HTERT RPE-1 (cell line): Measurements from ENCODE around the gene CPPED1.

Source experiments
- in situ Hi-C: fragments of 300-500 bp; cut with MboI; formaldehyde crosslinking; loops from 4 replicates; pipeline ENCODE4 v1.14.3; 2020; ENCODE audit warnings: low sequenced_read_pairs

Gene CPPED1

DNA sequence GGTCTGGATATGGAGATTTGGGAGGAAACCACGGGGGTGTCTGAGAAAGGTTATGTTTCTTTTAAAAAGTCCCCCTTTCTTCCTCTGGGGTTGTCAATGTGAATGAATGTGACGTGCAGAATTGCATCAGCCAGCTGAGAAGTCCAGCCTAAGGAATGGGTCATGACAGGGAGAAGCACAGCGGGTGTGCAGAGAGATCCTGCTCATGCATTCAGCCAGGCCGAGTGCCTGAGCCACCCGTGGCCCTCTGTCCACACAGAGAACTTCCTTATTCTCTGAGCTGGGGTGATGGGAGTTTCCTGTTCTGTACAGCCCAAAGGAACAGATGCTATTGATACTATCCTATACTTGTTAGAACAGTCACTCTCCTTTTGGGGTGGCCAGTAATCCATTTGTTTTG, 117.9 kb downstream of the CPPED1 start:
- in situ Hi-C loops: no loop called here

DNA sequence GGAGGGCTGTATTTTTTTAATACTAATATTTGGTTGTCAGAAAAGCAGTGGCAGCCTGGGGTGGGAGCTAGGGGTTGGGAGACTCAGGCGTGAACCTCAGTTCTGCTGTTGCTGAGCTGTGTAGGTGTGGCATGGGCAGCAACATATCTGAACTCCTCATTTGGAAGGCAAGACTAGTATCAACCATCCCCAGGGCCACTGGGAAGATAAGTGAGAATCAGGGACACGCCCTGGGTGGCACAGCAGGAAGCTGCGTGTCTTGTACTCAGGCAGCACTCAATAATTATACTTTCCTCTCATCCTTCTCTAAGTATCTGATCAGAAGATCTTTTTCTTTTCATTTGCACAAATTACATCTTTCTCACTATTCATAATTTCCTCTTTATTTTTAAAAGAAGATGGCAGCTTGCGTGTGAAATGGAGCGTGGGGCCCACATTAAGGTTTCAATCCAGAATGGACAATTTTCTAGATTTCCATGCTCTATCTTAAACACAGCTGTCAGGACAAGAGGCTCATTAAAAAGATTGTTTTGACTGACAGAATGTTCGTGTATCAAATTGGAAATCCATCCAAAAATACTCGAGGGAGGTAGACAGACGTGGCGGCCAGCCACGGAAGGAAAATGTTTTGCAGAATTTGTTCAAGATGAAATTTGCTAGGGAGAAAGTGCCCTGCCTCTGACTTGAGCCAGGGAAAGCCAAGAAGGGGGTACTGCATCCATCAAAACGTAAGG, 121.1 kb downstream of the CPPED1 start:
- in situ Hi-C loops: no loop called here

GRCh38 chr16:12681653-12682052, 122.0 kb downstream of the CPPED1 start:
- in situ Hi-C loops: no loop called here

DNA sequence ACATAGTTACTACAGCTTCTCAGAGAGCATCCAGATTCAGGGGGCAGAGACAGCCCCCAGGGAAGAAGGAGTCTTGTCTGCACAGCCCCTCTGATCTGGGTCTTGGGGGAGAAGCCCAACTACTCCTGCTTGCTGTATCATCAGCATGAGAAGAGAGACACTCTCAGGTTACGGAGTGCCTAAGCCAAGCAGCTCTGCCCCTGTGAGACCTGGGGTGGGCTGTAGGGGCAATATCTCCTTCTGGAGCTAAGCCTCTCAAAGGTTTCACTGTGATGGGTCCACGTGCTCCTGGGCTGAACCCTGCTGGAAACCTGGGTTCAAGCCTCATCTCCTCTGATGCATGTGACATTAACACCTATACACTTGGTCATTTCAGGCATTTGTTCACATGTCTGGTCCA, 123.2 kb downstream of the CPPED1 start:
- in situ Hi-C loops: no loop called here

- in situ Hi-C loops: no loop called here
Observed at GRCh38 chr16:12679660-12680272, 123.9 kb downstream of the CPPED1 start.

GRCh38 chr16:12678983-12679382, 124.7 kb downstream of the CPPED1 start:
- in situ Hi-C loops: no loop called here

- in situ Hi-C loops: no loop called here
Observed at GRCh38 chr16:12677502-12677901, 126.2 kb downstream of the CPPED1 start.

GRCh38 chr16:12675852-12676251, 127.8 kb downstream of the CPPED1 start:
- in situ Hi-C loops: no loop called here

DNA sequence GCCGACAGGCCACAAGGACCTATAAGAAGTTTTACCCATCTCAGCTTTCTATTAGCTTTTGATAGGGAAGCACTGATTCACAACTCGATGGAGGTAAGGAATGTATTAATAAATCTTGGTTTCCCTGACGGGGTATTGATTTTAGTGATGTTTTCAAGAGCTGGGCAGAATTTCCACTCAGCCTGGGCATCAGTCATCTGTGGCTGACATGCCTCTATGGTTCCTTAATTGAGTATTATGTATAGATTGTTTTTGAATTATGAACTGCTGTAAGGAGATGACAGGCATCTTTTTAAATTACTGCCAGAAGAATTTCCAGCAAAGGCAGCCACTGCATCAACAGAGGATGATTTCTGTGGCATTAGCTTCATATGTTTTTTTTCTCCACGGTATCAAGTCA, 128.6 kb downstream of the CPPED1 start:
- in situ Hi-C loops: no loop called here

DNA sequence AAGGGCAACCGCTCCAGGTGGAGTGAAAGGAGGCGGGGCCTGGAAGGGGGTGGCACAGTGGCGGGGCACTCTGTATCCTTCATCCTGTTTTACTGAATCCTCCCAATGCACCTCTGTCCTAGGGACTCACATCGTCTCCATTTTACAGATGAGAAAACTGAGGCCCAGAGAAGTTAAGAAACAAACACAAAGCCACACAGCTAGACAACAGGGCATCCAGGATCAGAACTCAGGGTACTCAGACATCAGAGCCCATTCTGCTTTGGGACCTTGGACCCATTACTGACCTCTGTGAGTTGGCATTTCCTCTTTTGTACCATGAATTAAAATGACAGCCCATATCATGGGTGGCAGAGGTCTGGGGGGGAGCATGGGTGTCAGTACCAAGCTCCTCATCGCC, 129.2 kb downstream of the CPPED1 start:
- in situ Hi-C loops: no loop called here

DNA sequence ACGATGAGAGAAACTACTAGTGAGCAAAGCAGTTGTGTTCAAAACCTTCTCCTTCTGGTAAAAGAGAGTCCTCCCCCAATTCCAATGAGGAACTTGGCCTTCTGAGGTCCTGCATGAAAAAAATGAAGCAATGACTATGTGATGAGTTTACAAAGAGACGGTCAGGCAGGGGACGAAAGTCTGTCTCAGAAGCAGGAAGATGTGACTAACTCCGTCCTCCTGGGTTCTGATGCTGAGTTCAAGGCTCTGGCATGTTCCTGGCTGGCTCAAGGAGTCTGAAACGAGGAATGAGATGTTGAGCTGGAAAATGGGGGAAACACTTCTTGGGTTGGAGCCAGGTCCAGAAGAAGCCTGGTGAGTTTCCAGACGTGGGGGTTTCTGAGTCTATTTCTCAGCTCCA, 129.6 kb downstream of the CPPED1 start:
- in situ Hi-C loops: no loop called here

- in situ Hi-C loops: no loop called here
Observed at GRCh38 chr16:12673466-12673865, 130.2 kb downstream of the CPPED1 start.

DNA sequence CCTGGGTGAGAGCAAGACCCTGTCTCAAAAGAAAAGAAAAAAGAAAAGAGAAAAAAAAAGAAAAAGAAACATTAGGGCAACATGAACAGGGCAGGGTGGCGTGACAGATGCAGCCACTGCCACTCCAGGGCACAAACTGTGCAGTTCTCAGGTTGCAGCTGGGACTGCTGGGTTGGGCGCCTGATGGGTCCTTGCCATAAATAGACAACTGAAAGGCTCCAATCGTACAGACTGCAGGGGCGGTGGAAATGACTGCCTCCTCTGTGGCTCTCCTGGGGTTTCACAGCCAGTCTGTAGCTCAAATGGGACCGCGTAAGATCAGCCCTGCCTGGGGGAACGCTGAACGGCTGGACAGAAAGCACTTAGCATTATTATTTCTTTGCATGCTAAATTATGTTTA, 130.7 kb downstream of the CPPED1 start:
- in situ Hi-C loops: no loop called here

GRCh38 chr16:12669908-12670307, 133.8 kb downstream of the CPPED1 start:
- in situ Hi-C loops: no loop called here

GRCh38 chr16:12667909-12668308, 135.8 kb downstream of the CPPED1 start:
- in situ Hi-C loops: no loop called here

GRCh38 chr16:12664164-12664733, 139.4 kb downstream of the CPPED1 start:
- in situ Hi-C loops: no loop called here

DNA sequence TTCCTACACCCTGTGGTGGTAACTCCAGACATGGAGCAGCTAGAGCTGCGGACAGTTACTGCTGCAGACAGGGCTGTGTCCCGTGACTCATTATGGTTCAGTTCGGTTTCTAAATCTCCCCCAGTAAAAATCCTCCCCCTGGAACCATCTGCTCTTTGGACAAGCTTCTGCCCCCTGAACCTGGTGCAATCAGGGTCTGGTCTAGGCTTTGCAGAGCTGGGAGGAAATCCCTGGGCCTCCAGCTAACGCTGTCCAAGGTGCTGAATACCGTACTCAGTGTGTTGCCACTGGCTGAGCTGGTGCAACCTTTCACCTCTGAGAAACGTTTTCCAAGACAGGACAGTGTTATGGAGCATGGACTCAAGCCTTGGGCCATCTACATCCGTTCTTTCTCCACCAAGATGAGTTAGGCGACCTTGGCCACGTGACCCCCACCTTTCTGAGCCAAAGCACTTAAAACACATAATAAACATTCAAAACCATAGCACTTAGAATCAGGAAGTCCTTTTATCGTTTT, 142.0 kb downstream of the CPPED1 start:
- in situ Hi-C loops: no loop called here

GRCh38 chr16:12659871-12660270, 143.8 kb downstream of the CPPED1 start:
- in situ Hi-C loops: no loop called here

GRCh38 chr16:12658506-12658905, 145.2 kb downstream of the CPPED1 start:
- in situ Hi-C loops: no loop called here

GRCh38 chr16:12655537-12655936, 148.2 kb downstream of the CPPED1 start:
- in situ Hi-C loops: no loop called here

- in situ Hi-C loops: no loop called here
Observed at GRCh38 chr16:12653820-12654392, 149.8 kb downstream of the CPPED1 start.

- in situ Hi-C loops: no loop called here
Observed at GRCh38 chr16:12652924-12653323, 150.8 kb downstream of the CPPED1 start.
